ENCODE data around the gene SERAC1. TPM values are rescaled to one million over a fixed set of nuclear protein-coding genes. Genes with fewer than 3 reads are reported as not detected.
A peak's percentile ranks its signal among the peaks of the same experiment; 100 is the strongest.

Gene SERAC1
- total and polyA plus RNA-seq, 2 of the 4 experiments (the other 2 are of a cell fraction) = 7.7 to 15.6 TPM

GRCh38 chr6:158185729-158186456 lies 17.8 kb upstream of the SERAC1 start:
- H4K20me1 ChIP-seq (ENCODE audit: insufficient read depth, low read length) = no peaks in the 10 kb centered on the region

More at GRCh38 chr6:158185729-158186456, 17.8 kb upstream of the SERAC1 start:
- Histone ChIP-seq H3K9me1 (ENCODE audit: insufficient read depth, low read length) (no peaks in the 10 kb centered on the region), H4K5ac (ENCODE audit: low read depth, low read length) (no peak overlapping the region), H3K9ac (ENCODE audit: low read depth, low read length) (no peak overlapping the region), H3K36me3 (ENCODE audit: control insufficient read depth, insufficient read depth, low read length) (peaks cover 8% of the 10 kb centered on the region; the same call in 1 of the 2 replicates), H3K4me2 (ENCODE audit: low read depth, low read length) (no peak overlapping the region), H3K27ac (ENCODE audit: insufficient read depth, low read length) (no peak overlapping the region), H3K23ac (ENCODE audit: low read depth, low read length) (no peak overlapping the region), H3K18ac (ENCODE audit: low read depth, low read length) (no peak overlapping the region), H2AK5ac (ENCODE audit: low read depth, low read length) (no peak overlapping the region), H2BK120ac (ENCODE audit: low read depth, low read length) (no peak overlapping the region), H3K9me3 (ENCODE audit: control insufficient read depth, insufficient read depth, low read length) (no peaks in the 10 kb centered on the region), H4K91ac (ENCODE audit: insufficient read depth, low read depth, low read length) (no peak overlapping the region), H3K56ac (ENCODE audit: extremely low read depth, insufficient read depth, low read length) (no peak overlapping the region), H3K4me1 (ENCODE audit: control insufficient read depth, insufficient read depth, low read length) (no peaks in the 10 kb centered on the region), H3K4ac (ENCODE audit: low read depth, low read length) (no peak overlapping the region), H3K4me3 (ENCODE audit: insufficient read depth, low read depth, low read length) (no peak overlapping the region), H2AFZ (replicated peaks; ENCODE audit: low read length, poor library complexity) (no peak overlapping the region), H3K14ac (replicated peaks; ENCODE audit: low read depth, low read length) (no peak overlapping the region), H3K79me1 (ENCODE audit: low read depth in 1 of 2, low read length in 2 of 2) (peaks cover 3 to 9% of the 10 kb centered on the region in 2 experiments; a peak in 2 of 4 replicates), H4K8ac (ENCODE audit: low read depth in 2 of 2, low read length in 2 of 2) (no peak overlapping the region), H2AK9ac (replicated peaks; ENCODE audit: low read depth, low read length, poor library complexity) (no peak overlapping the region), H3K27me3 (ENCODE audit: control insufficient read depth, insufficient read depth, low read length) (no peaks in the 10 kb centered on the region), H2BK20ac (ENCODE audit: low read depth, low read length) (no peak overlapping the region), H2BK5ac (ENCODE audit: low read depth, low read length, poor library complexity, severe bottlenecking) (no peak overlapping the region), H2BK15ac (ENCODE audit: low read depth, low read length) (no peak overlapping the region)
- TF ChIP-seq CHD1 (IDR thresholded peaks at IDR 0.05; ENCODE audit: low read depth, low read length) = no peak
- no peak for TF ChIP-seq FOS (IDR thresholded peaks at IDR 0.05; ENCODE audit: low read depth, low read length)
- TF ChIP-seq CEBPB (IDR thresholded peaks at IDR 0.05; ENCODE audit: low read depth, low read length) = peak; percentile 2; the same call in 1 of the 2 replicates
- TF ChIP-seq MAZ (IDR thresholded peaks at IDR 0.05; ENCODE audit: borderline replicate concordance, low read depth, low read length) = no peak
- no peak for TF ChIP-seq MXI1 (IDR thresholded peaks at IDR 0.05; ENCODE audit: borderline replicate concordance, low read depth, low read length)
- no peak for TF ChIP-seq RAD21 (IDR thresholded peaks at IDR 0.05; ENCODE audit: low read length)
- TF ChIP-seq POLR2A (IDR thresholded peaks at IDR 0.05; ENCODE audit: low read depth, low read length) = no peak
- TF ChIP-seq, protein P1, sequence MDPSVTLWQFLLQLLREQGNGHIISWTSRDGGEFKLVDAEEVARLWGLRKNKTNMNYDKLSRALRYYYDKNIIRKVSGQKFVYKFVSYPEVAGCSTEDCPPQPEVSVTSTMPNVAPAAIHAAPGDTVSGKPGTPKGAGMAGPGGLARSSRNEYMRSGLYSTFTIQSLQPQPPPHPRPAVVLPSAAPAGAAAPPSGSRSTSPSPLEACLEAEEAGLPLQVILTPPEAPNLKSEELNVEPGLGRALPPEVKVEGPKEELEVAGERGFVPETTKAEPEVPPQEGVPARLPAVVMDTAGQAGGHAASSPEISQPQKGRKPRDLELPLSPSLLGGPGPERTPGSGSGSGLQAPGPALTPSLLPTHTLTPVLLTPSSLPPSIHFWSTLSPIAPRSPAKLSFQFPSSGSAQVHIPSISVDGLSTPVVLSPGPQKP (IDR thresholded peaks at IDR 0.05; ENCODE audit: borderline replicate concordance, low read depth, low read length) = no peak
- TF ChIP-seq USF2 (IDR thresholded peaks at IDR 0.05; ENCODE audit: low read depth, low read length) = no peak
- TF ChIP-seq RCOR1 (IDR thresholded peaks at IDR 0.05; ENCODE audit: insufficient replicate concordance, low read length) = no peak
- TF ChIP-seq RFX5 (IDR thresholded peaks at IDR 0.05; ENCODE audit: low read depth, low read length) = no peak
- TF ChIP-seq, protein P2, sequence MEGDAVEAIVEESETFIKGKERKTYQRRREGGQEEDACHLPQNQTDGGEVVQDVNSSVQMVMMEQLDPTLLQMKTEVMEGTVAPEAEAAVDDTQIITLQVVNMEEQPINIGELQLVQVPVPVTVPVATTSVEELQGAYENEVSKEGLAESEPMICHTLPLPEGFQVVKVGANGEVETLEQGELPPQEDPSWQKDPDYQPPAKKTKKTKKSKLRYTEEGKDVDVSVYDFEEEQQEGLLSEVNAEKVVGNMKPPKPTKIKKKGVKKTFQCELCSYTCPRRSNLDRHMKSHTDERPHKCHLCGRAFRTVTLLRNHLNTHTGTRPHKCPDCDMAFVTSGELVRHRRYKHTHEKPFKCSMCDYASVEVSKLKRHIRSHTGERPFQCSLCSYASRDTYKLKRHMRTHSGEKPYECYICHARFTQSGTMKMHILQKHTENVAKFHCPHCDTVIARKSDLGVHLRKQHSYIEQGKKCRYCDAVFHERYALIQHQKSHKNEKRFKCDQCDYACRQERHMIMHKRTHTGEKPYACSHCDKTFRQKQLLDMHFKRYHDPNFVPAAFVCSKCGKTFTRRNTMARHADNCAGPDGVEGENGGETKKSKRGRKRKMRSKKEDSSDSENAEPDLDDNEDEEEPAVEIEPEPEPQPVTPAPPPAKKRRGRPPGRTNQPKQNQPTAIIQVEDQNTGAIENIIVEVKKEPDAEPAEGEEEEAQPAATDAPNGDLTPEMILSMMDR (conservative IDR thresholded peaks at IDR 0.05; ENCODE audit: low read depth, low read length) = no peak
- TF ChIP-seq MAFK (IDR thresholded peaks at IDR 0.05; ENCODE audit: low read depth, low read length) = 0 out of 2 replicates have a peak, but pooled peaks have one; percentile 14
- BruUV-seq (replicated peaks) = no TSS peak
- dilution Hi-C loops (cut with HindIII; ENCODE audit: low sequenced_read_pairs, unreplicated experiment) = no loop called here
- WGBS, 2 experiments (ENCODE audit: extremely low coverage in 2 of 2, insufficient read length in 1 of 2) = 13% methylated on average over 1 of the region's 8 CpGs; no CpG with 5 or more reads in 1 of the 2 experiments
- CTCF ChIA-PET = no interaction called here
- POLR2A ChIA-PET (ENCODE audit: unreplicated experiment) = no interaction called here
- DNase-seq (peak; percentile 67), ATAC-seq (ENCODE audit: low read depth) (peak; percentile 51; the same call in 1 of the 2 replicates)
- in situ Hi-C loops (cut with MboI; ENCODE audit: low sequenced_read_pairs) = no loop called here
- intact Hi-C loops (cut with micrococcal nuclease) = no loop called here

All from IMR-90 (cell line).